Stimulated activated effector memory CD8-positive, alpha-beta T cell treated with anti-CD3 and anti-CD28 coated beads, Interleukin-12 subunit alpha, Interleukin-12 subunit beta, amount 100 ng/mL, for 72 hours (primary cell): Measurements from ENCODE around the gene PDCD4.
A peak's percentile ranks its signal among the peaks of the same experiment; 100 is the strongest.

Experiments used
- ATAC-seq: fragments of 150-1000 bp; cut with Tn5 transposase; 2 replicates; pipeline ENCODE4 v1.10.0; 2021
- DNase-seq, 2 donors: peaks; one replicate each; pipeline ENCODE4 v3.0.0; 2021 to 2022; ENCODE audit warnings: low spot score in 2 of 2
- H3K27ac Mint-ChIP-seq: one replicate; pipeline ENCODE4 v1.8.0; 2022; ENCODE audit warnings: mild to moderate bottlenecking, mixed read lengths
- H3K36me3 Mint-ChIP-seq: one replicate; pipeline ENCODE4 v1.8.0; 2022; ENCODE audit warnings: mild to moderate bottlenecking, mixed read lengths
- H3K4me1 Mint-ChIP-seq: one replicate; pipeline ENCODE4 v1.8.0; 2022; ENCODE audit warnings: mixed read lengths
- H3K4me3 Mint-ChIP-seq: one replicate; pipeline ENCODE4 v1.8.0; 2022; ENCODE audit warnings: mild to moderate bottlenecking, mixed read lengths
- H3K9me3 Mint-ChIP-seq: one replicate; pipeline ENCODE4 v1.8.0; 2022; ENCODE audit warnings: mixed read lengths

The PDCD4 gene

DNA sequence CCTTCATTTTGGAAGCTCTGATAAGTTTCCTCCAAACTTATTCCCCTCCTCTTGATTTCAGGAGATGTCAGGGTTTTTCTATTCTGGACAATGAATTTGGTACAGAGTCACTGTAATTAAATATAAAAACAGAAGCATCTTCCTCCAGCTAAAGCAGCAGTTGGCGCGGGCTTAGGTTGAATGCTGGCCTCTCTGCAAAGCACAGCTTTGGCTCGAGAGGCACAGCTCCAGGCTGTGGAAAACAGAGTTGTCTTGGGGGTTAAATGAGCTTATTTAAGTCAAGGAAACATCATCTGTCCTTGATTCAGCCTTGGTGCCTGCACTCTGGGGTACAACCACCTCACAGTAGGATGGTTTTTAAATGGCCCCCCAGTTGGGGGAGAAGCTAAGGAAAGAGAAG lies 35.0 kb upstream of the PDCD4 start:
- Mint-ChIP-seq H3K9me3 (no peaks in the 10 kb centered on the region), H3K4me3 (no peak overlapping the region), H3K36me3 (no peaks in the 10 kb centered on the region), H3K27ac (peak overlapping the region; percentile 72), H3K4me1 (peaks cover 11% of the 10 kb centered on the region)
- DNase-seq (no peak), ATAC-seq (no peak)

- no peaks in the 10 kb centered on the region for H3K9me3 Mint-ChIP-seq
- H3K4me1 Mint-ChIP-seq = peaks cover 20% of the 10 kb centered on the region
- H3K36me3 Mint-ChIP-seq = no peaks in the 10 kb centered on the region
- ATAC-seq (no peak), DNase-seq (no peak)
- H3K4me3 Mint-ChIP-seq = no peak overlapping the region
- H3K27ac Mint-ChIP-seq = no peak overlapping the region
Observed at GRCh38 chr10:110837418-110838171, 34.1 kb upstream of the PDCD4 start.

DNA sequence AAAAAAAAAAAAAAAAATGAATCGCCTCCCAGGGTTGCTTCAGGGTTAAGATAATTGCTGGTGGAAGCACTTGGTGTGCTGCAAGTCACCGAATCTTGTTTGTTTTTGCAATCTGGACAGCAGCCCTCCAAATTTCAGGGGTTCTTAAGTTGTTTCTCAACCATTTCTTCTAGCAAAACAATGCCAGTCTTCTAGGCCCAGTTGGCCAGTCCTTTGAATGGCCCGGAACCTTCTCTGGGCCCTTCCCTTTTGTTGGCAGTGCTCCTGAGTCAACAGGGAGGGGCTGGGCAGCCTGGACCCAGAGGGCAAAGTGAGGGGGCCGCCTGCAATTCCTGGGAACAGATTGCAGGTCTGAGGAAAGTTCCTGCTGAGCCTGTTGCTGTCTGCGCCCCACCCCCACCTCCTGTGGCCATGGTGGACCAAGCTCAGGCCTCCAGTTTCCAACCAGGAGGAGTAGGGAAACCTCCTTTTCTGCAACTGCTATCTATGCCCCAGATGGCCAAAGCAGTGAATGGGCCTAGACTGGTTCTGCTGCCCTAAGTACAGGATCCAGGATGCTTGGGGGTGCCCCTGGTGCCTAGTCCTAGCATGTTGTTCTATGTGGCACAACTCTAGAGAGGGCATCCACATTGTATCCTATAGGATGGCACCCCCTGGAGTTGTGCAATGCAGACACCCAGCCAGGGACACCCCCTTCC lies 31.4 kb upstream of the PDCD4 start:
- DNase-seq = no peak
- no peaks in the 10 kb centered on the region for H3K36me3 Mint-ChIP-seq
- H3K4me1 Mint-ChIP-seq = peaks cover 37% of the 10 kb centered on the region

GRCh38 chr10:110840923-110841428 lies 30.8 kb upstream of the PDCD4 start:
- Mint-ChIP-seq H3K4me3 (no peak overlapping the region), H3K4me1 (peaks cover 39% of the 10 kb centered on the region), H3K36me3 (no peaks in the 10 kb centered on the region), H3K27ac (no peak overlapping the region), H3K9me3 (no peaks in the 10 kb centered on the region)
- DNase-seq (no peak), ATAC-seq (no peak)

More for the DNA sequence above, 31.4 kb upstream of the PDCD4 start:
- Mint-ChIP-seq H3K27ac (no peak overlapping the region), H3K9me3 (no peaks in the 10 kb centered on the region), H3K4me3 (no peak overlapping the region)
- no peak for ATAC-seq

- H3K9me3 Mint-ChIP-seq = no peaks in the 10 kb centered on the region
- H3K4me1 Mint-ChIP-seq = peaks cover 46% of the 10 kb centered on the region
- H3K27ac Mint-ChIP-seq = peak overlapping the region; percentile 87
- ATAC-seq = peak; percentile 38
- DNase-seq = no peak
- no peak overlapping the region for H3K4me3 Mint-ChIP-seq
- no peaks in the 10 kb centered on the region for H3K36me3 Mint-ChIP-seq
Observed at GRCh38 chr10:110841767-110842267, 29.9 kb upstream of the PDCD4 start.

- ATAC-seq (no peak), DNase-seq (no peak)
- H3K36me3 Mint-ChIP-seq = no peaks in the 10 kb centered on the region
- H3K4me3 Mint-ChIP-seq = peak overlapping the region; percentile 28
- H3K9me3 Mint-ChIP-seq = no peaks in the 10 kb centered on the region
- peaks cover 51% of the 10 kb centered on the region for H3K4me1 Mint-ChIP-seq
- H3K27ac Mint-ChIP-seq = peak overlapping the region; percentile 87
Observed at GRCh38 chr10:110842326-110842904, 29.3 kb upstream of the PDCD4 start.

GRCh38 chr10:110843031-110843430 lies 28.7 kb upstream of the PDCD4 start:
- Mint-ChIP-seq H3K4me3 (peak overlapping the region; percentile 28), H3K36me3 (no peaks in the 10 kb centered on the region), H3K4me1 (peaks cover 54% of the 10 kb centered on the region), H3K9me3 (no peaks in the 10 kb centered on the region), H3K27ac (peak overlapping the region; percentile 87)
- DNase-seq = peak in 1 of 2 donors; percentile 69
- ATAC-seq = peak; percentile 90

GRCh38 chr10:110843796-110844616 lies 27.7 kb upstream of the PDCD4 start:
- ATAC-seq = no peak
- Mint-ChIP-seq H3K4me1 (peaks cover 60% of the 10 kb centered on the region), H3K36me3 (no peaks in the 10 kb centered on the region), H3K27ac (no peak overlapping the region), H3K9me3 (no peaks in the 10 kb centered on the region), H3K4me3 (no peak overlapping the region)
- no peak for DNase-seq

GRCh38 chr10:110844617-110844881 lies 27.2 kb upstream of the PDCD4 start:
- no peak overlapping the region for H3K27ac Mint-ChIP-seq
- H3K9me3 Mint-ChIP-seq = no peaks in the 10 kb centered on the region
- no peak for ATAC-seq
- DNase-seq = no peak
- peaks cover 64% of the 10 kb centered on the region for H3K4me1 Mint-ChIP-seq
- no peak overlapping the region for H3K4me3 Mint-ChIP-seq
- H3K36me3 Mint-ChIP-seq = peaks cover under 1% of the 10 kb centered on the region

DNA sequence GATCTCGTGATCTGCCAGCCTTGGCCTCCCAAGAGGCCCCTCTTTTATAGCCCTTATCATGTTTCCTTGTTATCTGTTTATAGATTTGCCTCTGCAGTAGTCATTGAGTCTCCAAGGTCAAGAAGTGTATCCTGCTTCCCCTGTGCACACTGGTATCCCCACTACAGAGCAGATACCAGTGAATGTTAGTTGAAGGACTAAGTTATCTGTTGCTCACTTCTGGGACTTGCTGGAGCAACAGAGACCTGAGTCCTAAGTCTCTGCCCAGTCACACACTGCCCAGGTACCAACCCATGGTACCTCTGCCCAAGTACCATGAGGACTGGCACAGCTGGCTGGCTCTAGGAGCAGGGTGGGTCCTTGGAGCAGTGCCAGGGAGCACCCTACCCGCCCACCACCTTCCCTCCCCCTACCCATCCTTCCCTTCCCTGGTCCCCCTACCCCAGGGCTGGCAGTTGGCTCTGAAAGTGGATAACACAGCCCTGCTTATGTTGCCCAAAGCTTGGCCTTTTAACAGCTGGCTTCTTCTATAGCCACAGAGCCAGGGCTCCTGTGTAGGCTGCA lies 26.5 kb upstream of the PDCD4 start:
- H3K36me3 Mint-ChIP-seq = peaks cover 6% of the 10 kb centered on the region
- H3K9me3 Mint-ChIP-seq = no peaks in the 10 kb centered on the region
- H3K4me1 Mint-ChIP-seq = peaks cover 72% of the 10 kb centered on the region
- H3K27ac Mint-ChIP-seq = peak overlapping the region; percentile 66
- ATAC-seq (no peak), DNase-seq (no peak)
- H3K4me3 Mint-ChIP-seq = no peak overlapping the region

DNA sequence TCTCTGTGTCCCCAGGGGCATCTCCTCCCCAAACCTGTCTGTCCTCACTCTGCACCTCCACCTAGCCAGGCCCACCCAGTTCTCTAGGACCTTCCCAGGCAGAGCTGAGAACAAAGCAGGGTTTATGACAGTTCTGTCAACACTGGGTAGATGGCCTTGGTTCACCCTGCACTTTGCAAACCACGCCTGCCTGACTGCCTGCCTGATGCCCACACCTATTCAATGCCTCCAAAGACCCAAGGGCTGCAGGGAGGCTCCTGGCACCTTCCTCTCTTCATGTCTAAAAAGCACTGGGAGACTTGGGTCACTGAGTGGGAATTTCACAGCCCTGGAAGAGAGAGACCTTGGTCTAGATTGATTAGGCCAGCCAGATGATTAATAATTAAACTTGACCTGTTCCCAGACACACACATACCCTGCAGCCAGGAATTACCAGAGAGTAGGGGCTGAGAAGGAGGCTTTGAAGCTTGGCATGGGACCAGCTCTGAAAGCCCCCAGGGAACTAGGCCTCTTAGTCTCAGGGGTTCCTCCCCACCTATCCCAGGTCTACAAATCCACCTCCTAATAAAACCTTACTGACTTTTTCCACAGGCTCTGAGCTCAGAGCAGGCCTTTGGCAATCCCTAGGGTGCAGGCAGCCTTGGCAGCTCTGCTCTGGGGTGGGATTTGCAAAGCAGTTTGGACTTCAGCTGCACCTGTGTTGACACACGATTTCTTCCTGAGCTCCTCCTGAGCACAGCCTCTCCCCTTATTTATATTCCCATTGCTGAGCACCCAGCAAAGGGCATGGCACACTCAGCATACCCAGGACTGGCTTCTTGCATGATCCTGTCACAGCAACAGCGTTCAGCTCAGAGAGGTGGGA lies 25.7 kb upstream of the PDCD4 start:
- Mint-ChIP-seq H3K9me3 (no peaks in the 10 kb centered on the region), H3K27ac (peak overlapping the region; percentile 66), H3K36me3 (peaks cover 6% of the 10 kb centered on the region), H3K4me1 (peaks cover 79% of the 10 kb centered on the region), H3K4me3 (no peak overlapping the region)
- DNase-seq (no peak), ATAC-seq (no peak)

GRCh38 chr10:110847374-110847773 lies 24.4 kb upstream of the PDCD4 start:
- DNase-seq (no peak), ATAC-seq (no peak)
- Mint-ChIP-seq H3K36me3 (peaks cover 6% of the 10 kb centered on the region), H3K27ac (peak overlapping the region; percentile 7), H3K4me1 (peaks cover 83% of the 10 kb centered on the region), H3K4me3 (no peak overlapping the region), H3K9me3 (no peaks in the 10 kb centered on the region)

DNA sequence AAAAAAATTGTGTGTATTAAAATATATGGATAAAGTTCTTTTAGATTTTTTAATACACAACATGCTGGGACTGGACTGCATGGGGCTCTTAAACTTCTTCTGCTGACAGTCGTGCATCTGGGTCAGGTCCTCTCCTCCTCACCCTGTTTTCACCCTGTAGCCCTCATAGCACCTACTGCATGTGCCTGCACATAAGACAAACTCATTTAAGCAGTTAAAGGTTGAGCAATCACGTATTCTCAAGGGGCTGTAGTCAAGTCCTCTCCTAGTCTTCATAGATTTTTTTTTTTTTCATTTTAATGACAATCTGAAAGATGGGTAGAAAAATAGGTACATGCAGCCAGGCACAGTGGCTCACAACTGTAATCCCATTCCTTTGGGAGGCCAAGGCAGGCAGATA lies 23.6 kb upstream of the PDCD4 start:
- Mint-ChIP-seq H3K36me3 (peaks cover 6% of the 10 kb centered on the region), H3K4me1 (peaks cover 83% of the 10 kb centered on the region), H3K4me3 (no peak overlapping the region), H3K9me3 (no peaks in the 10 kb centered on the region), H3K27ac (no peak overlapping the region)
- no peak for DNase-seq
- no peak for ATAC-seq

- Mint-ChIP-seq H3K9me3 (no peaks in the 10 kb centered on the region), H3K36me3 (peaks cover 6% of the 10 kb centered on the region), H3K4me3 (peak overlapping the region; percentile 18), H3K27ac (peak overlapping the region; percentile 15), H3K4me1 (peaks cover 79% of the 10 kb centered on the region)
- DNase-seq (no peak), ATAC-seq (peak; percentile 86)
Observed at GRCh38 chr10:110850099-110850498, 21.6 kb upstream of the PDCD4 start.
